ENCODE measurements around the gene SLC12A8.

The SLC12A8 gene

DNA sequence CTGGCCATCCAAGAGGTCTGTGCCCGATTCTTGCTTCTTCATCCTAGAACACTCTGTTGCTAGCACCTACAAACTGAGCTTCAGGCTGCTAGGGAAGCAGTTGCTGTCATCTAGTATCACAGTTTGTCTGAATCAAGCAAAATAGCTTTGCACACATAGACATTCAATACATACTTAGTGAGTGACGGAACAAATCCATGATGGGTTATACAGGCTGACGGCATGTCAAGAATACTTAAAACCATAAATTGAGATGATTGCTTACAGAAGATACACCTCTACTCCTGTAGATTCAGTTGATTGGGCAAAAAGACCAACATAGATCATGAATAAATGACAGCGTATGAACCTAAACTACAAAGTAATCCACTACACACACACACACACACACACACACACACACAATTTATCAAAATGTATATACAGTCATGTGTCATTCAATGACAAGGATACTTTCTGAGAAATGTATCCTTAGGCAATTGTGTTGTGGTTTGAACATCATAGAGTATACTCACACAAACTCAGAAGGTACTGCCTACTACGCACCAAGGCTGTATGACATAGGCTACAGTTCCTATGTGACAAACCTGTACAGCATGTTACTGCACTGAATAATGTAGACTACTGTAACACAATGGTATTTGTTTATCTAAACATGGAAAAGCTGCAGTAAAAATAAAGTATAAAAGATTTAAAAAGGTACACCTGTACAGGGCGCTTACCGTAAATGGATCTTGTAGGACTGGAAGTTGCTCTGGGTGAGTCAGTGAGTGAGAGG is 142.4 kb downstream of the SLC12A8 start:
- no peak for DNase-seq

DNA sequence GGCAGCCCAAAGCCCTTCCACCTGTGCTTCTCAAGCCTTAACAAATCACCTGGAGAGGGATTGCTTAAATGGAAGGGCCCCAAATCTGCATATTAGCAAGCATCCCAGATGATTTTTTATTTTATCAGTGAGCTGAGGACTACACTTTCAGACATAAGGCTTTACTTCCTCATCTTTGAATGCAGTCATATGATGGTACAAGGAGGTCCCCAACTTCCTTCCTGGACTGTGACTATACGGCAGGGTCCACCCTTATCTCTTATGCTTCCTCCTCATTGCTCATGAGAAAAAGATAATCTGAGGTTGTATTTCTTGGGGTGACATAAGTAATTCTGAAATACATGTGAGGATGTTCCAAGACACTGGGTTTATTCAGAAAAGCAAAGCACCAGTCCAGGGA is 143.1 kb downstream of the SLC12A8 start:
- DNase-seq = no peak

DNA sequence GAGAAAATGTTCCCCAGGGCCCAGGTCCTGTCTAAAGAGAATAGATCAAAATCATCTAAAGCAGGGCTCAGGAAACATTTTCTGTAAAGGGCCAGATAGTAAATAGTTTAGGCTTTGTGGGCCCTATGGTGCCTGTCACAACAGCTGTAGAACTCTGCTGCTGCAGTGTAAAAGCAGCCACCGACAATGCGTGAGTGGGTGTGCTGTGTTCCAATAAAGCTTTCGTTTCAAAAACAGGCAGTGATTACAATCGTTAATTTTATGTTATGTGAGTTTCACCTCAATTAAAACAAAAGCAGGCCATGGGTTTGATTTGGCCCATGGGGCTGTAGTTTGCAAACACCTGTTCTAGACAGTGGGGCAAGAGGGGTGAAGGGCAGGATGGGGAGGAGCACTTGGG is 144.3 kb downstream of the SLC12A8 start:
- DNase-seq = no peak

DNA sequence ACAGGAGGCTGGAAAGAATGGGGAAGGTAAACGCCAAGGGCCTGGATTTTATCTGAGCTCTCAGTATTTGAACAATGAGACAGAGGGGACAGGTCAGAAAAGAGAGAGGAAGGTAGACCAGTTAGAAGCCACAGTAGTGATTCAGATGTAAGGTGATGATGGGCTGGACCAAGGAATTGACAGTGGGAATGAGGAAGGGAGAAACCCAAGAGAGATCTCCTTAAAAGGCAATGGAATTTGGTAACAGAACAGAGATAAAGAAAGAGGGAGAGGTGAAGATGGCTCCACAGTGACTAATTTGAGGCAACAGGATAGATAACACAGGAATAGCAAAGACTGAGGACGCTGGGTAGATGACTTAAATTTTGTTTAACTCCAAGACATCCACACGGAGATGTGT is 145.3 kb downstream of the SLC12A8 start:
- no peak for DNase-seq

DNA sequence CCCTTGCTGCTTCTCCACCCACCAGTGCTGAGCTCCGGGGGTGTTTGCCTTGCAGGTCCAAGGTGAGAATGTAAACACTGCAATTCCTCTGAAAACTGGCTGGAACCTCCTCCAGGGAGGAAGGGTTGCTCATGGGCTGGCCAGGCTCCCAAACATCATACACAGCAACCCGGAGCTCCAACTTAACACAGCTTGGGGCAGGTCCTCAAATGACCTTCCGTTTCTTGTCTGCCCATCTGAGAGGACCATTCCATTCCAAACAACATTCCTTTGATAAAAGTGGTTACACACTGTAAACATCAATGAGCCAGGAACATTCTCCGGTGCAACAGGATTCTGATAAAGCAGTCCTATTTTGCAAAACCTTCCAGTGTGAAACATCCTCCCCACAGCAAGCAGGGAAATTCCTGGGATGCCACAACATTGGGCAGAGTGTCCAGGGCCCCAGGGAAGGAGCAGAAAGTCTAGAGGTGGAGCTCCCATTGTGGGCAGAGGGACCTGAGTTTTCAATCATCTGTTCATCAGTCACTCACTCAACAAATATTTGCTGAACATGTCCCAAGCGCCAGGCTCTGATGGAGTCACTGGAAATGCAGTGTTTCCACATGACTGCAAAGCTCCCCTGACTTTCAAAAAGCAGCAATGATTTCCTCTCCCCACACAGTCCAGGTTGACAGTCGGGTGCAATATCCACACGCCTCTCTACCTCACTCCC is 149.5 kb downstream of the SLC12A8 start:
- DNase-seq = no peak

DNA sequence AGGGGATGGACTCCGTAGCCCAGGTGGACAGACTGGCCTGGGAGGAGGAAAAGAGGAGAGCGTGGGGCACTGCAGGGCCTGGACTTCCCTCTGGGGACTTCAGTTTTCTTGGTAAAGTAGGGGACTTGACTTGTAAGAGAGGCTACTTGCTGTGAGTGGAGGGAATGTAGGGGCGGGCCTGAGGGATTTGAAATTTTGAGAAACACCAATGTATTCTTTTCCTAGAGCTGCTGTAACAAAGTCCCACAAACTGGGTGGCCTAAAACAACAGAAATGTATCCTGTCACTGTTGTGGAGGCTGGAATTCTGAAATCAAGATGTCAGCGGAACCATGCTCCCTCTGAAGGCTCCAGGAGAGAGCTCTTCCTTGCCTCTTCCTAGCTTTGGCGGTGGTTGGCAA is 150.9 kb downstream of the SLC12A8 start:
- DNase-seq = no peak

DNA sequence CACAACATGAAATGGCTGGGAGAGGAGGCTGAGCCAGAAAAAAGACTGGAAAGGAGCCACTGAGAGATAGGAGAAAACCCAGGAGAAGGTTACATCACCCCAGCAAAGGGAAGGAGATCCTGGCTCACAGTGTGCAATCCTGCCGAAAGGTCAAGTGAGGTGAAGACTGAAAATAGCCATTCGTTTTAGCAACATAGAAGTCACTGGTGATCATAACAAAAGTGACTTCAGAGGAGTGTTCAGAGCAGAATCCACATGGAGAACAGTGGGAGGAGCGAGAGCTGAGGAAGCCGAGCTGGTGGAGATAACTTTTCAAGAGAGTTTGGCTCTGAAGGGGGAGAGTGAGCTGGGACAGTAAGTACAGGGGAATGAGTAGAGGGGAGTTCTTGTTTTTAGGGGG is 151.4 kb downstream of the SLC12A8 start:
- no peak for DNase-seq

DNA sequence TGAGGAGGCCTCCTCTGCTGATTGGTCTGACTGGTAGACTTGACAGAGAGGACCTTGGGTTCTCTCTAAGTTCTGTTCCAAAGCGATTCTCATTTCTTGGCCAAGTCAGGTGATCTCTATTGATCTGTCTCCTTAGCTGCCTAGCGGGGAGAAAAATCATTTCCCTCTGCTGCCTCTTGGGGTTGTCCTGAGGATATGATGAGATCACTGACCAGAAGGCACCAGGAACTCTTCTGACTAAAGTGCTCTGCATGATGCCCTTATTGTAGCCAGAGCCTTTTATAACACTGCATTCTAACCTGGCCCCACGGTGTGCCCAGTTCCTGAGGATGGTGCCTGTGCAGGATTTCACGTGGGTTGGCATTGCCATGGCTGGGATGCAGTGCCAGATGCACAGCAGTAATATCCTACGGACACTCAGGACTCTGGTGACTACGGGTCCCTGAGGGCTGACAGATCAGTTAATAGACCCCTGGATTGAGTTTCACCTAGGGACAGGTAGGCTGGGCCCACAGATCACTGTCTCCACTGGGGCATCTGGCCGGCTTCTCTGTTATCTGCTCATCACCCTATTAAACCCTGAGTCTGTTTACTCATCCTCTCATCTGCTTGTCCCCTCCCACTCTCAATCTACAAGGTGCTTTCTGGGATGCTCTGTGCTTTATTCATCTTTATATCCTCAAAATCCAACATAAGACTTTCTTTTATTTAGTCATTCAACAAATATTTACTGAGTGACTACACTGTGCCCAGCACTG is 152.9 kb downstream of the SLC12A8 start:
- no peak for DNase-seq

DNA sequence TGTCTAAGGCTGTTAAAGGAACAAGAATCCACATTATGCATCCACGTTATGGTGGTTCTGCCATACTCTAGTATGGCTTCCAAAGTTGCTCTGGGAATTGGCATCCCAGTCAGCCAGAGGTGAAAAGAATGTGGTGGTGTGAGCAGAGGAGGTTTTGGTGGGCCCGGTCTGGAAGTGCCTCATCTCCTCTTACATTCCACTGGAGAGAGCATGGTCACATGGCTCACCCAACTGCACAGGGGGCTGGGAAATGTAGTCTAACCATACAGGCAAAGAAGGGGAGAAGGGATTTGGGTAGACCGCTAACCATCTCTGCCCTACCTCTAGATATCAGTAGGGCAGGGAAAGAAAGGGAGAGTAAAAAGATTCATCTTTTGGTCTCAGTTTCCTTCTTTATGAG is 153.6 kb downstream of the SLC12A8 start:
- no peak for DNase-seq

DNA sequence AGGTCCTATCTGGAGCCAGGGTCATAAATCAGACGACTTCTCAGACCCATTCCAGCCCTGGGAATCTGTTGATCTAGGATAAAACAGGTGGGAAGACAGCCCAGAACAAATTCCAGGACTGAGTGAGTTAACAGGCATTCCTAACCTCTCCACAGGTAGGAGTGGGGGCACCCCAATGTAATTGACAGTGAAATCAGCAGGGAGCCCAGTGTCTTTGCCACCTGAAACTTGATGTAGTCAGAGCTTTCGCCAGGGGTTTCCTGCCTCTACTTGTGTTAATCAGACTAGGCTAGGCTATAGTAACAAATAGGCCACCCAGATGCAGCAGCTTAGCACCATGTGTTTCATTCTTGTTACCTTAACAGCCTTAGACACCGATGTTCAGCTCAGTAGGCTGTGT is 154.0 kb downstream of the SLC12A8 start:
- DNase-seq = no peak

DNA sequence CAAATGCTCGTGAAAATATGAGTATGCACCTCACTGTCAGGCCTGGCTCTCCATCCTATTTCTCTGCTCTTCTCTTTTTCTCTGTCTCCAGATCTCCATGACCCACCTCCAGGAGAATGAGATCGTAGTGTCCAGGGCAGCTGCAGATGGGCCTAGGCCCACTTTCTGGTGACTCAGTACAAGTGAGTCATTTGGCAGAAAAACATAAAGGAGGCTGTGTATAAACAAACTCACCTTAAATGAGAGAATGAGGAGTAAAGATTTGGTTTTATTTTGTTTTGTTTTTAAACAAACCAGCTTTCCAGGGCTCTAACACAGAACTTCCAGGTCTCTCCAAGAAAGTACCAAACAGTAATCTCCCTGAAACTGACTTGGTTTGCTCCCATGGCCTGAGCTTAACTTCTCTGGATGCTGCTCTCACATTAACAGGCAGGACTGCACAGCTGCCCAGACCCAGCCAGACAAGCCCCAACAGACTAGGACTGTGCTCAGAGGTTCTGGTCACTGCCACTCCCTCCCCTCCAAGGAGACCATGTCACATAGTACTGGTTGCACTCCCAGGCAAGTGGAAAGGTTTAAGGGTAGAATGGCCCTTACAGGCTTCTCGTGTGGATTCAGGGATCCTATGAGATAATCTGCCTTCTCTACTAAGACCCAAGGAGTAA is 155.2 kb downstream of the SLC12A8 start:
- DNase-seq = peak; percentile 14

DNA sequence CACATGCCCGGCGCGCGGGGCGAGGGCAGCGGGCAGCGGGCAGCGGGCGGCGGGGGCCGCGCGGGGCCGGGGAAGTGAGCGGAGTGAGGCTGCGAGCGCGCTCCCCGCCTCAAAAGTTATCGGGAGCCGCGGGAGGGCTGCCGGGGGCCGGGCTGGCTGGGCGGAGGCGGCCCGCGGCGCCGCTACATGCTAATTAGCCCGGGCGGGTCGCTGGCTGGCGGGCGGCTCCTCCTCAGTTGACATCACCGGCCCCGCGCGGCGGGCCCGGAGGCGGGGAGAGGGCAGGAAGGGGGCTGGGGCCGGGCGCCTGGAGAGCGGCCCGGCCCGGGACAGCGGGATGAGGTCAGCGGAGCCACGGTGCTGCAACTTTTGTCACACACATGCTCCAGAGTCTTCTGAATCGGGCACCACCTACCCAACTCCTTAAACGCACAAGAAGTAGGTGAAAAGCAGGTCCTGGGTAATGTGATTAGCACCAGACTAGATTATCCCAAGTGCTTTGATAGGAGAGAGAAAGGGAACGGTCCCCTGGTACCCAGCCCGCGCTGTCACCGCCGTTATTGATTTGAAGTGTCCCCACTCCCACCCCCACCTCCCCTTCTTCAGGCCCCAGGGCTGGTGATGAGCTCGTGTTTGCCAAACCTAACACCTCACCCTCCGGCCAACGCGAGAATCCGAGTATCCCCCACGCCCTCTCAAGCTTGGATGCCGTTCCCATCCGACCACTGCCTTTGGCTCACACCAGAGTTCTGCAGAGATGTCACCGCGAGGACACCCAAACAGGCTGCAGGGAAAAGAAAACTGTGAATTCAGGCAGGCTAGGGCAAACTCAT is 156.4 kb downstream of the SLC12A8 start, which contains the start of gene HEG1:
TSS of gene HEG1 (minus strand) at position 85 of the 833 bp plus-strand sequence. CDS start 107 bp downstream, outside the sequence.
- peak; percentile 68 for DNase-seq

DNA sequence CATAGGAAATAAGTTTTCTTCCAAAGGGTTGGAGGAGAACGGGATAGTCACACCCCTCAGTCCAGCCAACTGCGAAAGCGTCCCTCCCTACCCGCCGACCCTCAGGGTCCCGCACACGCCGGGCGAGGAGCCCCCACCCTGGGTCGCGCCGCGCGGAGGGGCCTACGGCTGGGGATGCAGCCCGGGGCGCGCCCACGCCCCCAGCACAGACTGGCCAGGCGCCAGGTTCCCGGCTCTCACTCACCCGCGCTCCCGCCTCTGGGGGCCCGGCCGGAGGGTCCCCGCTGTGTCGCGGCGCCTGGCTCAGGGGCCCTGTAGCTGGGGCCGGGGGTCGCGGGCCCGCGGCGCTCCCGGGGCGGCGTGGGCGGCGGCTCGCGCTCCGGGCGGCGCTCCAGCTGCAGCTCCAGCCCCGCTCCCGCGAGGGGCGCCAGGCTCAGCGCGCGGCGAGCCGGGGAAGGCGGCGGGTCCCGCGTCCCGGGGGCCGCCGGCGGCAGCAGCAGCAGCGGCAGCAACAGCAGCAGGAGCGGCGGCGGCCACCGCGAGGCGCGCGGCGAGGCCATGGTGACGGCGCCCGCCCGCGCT is 157.1 kb downstream of the SLC12A8 start:
- DNase-seq = no peak

DNA sequence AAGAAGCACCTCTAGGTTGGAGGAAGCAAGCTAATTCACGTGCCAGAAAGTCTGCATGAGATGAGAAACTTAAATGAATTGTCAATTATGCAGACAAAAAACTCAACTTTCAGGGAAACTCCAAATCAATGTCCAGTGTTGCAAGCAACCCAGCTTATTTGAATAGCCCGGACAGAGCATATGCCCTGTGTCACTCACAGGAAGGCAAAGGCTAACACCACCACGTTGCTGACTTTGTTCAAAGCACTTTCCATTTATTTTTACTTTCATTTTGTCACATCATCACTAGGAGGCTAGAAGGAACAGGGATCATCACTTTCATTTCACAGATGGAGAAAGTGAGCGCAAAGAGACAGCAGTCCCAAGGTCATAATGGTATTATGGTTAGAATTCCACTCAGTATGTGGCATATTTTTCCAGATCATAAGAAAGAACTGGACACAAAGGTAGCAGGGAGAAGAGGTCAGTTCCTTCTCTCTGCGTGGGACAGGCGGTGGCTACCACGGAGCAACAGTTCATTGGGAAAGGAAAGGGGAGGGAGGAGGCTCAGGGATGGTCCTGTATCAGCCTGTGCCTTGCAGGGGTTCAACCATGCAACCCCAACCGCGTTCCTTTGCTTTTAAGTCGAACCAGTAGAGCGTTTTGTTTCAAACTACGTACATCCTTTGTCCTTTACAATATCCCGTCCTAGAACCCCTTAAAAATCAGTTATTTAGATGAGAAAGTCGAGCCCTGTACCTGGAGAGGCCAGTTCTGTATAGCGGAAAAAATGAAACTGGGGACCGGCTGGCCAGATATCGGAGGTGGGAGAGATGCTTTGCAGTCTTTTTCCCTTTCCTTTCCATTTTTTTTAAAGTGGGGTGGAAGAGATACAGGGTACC is 157.9 kb downstream of the SLC12A8 start:
- DNase-seq = peak; percentile 53

DNA sequence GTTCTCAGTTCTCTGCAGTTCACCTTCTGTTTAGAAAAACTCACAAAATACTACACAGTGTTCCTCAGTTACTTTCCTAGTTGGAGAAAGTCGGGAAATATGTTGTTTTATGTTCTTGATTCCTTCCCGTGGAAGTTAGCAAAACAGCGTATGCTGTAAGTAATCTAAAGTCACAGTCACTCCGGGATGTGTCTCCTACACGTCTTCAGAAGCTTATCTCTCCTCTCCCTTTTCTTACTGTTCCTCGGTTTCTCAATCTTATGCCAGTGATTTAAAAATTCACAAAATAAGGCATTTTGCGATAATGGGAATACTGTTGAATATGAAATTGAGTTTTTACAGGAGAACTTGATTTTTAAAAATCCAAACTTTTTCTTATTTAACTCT is 158.5 kb downstream of the SLC12A8 start:
- DNase-seq = no peak

DNA sequence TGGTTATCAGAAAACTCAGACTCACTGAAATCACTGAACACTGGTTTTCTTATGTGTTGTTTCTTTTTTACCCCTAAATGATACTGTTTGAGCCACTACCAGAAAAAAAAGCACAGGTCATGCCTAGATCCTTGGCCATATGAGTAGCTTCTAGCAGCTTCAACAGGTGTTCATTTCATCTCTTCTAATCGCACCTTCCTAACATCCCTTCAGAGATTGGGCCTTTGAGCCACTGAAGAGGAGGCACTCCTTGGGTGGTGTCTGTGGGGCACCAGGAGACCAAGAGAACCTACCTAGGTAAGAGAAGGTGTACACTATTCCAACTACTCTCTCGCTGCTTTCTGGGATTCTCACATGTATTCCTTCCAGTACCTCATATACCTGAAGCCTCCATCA is 159.2 kb downstream of the SLC12A8 start:
- DNase-seq = no peak

DNA sequence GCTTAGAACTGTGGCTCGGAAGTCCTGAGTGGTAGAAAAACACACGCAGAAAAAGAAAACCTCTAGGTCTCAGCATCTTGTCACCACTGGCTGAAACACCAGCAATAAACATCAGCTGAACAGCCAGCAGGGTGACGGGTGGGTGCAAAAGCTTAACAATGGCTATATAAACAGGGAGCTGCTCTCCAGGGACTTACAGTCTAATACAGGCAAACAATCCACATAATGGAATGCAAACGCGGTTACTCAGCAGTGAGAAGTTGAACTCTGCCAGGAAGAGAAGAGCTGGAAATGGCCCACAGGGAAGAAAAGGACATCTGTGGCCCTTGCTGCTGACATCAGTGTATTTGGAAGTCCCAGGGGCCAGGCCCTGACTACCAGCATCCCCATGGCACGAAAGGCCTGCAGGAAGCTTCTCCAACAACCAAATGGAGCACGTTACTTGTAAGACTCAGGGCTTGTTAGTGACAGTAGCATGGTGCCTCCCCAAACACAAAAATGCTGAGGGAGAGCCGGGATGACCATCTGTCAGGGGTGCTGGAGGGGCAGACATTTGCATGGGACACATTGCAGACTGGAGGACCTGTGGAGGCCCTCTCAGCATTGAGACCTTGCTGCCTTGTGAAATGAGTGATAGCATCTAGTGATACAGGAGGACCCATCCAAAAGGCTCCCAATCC is 159.8 kb downstream of the SLC12A8 start:
- DNase-seq = no peak

DNA sequence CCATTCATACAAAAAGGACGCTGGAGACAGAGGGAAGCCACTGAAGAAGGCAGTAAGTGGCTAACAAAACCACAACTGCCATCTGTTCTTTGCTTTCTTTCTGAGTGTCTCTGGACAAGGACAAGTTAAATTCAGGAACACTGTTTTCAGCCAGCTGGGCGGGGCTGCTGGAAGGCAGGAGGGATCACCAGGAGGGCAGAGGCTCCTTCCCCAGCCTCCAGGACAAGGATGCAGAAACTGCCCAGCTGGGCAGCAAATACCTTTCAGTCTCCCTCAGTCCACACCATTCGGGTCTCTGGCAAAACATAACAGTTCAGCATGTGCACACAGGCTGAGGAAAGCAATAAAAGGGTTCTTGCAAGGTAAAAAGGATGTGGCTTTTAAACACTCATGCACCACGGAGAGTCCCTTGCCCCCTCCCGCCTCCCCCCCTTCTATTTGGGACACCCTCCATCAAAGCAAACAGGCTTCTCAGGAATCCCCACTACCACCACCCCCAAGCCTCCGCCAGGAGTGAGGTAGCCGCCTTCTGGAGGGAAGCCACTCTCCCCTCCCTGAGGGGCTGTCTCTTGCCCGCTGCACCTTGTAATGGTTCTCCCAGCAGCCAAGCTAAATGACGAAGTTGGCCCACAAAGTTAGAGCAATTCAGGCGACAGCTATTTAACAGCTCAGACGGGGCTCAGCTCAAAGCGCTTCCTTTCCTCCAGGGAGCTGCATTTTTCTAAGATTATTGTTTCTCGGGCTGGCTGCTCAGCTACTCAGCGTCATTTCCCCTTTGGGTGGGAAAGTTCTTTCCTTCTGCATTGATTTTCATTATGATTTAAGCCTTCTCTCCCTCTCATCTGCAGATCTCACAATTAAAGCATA is 160.6 kb downstream of the SLC12A8 start:
- DNase-seq = peak; percentile 93

DNA sequence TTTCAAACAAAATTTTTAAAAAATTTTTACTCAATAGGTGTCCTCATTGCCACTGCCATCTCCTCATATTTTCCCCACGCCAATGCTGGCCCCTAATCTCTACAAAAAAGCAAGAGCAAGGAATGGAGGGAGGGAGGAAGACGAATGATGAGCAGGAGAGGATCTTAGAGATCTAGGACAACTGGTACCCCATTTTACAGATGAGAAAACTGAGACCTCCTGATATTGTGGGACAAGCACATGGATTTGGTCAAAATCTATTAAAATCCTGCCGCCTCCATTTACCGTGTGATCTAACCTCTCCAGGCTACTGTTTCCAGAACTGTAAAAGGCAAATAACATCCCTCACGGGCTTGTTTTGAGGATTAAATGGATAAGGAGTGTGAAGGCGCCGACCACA is 161.3 kb downstream of the SLC12A8 start:
- no peak for DNase-seq

Data from CD4-positive, alpha-beta T cell treated with Interleukin-4 for 4 hours (primary cell).